Measurements from ENCODE around the gene CNTD1. TPM values are rescaled to one million over a fixed set of nuclear protein-coding genes. Genes with fewer than 3 reads are reported as not detected.

CNTD1 gene
- total RNA-seq, 2 donors from 2014 or later, result not detected

DNA sequence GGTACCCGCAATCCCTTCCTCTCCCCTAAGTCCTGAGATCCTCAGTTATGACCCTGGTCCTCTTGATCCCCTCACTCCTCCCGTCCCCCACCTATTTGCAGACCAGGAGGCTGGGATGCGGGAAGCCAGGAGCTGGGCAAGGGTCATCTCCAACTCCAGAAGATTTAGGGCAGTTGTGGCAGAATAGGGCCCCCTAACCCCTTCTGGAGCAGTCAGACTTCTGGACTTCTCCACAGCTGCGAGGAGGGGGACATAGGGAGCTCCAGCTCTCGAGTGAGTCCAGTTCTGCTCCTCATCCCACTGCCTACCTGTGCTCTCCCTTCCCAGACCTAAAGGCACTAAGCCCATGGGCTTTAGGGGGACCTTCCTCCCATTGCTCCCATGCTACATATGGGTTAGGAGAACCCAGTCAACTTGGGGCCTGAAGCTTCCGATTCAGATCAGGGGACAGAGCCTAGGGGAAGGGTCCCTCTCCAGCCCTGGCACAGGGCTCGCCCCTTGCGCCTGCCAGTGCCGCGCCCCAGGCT is 17.0 kb upstream of the CNTD1 start:
- Mint-ChIP-seq H3K36me3 (ENCODE audit: low read depth) (peaks cover 12% of the 10 kb centered on the region), H3K4me3 (peak overlapping the region; percentile 57), H3K27ac (no peak overlapping the region), H3K4me1 (peaks cover 19% of the 10 kb centered on the region), H3K9me3 (no peaks in the 10 kb centered on the region), H3K27me3 (ENCODE audit: insufficient read depth) (peaks cover 50% of the 10 kb centered on the region)
- Histone ChIP-seq H3K27me3 (ENCODE audit: control insufficient read depth, insufficient read depth, low read length, poor library complexity, severe bottlenecking) (peaks cover 38% of the 10 kb centered on the region), H3K36me3 (ENCODE audit: control insufficient read depth, insufficient read depth, low read length) (peaks cover 10% of the 10 kb centered on the region), H3K27ac (ENCODE audit: low read depth, low read length) (no peak overlapping the region), H3K9ac (ENCODE audit: extremely low read depth, low read length, poor library complexity, severe bottlenecking) (no peak overlapping the region), H3K4me3 (ENCODE audit: low read length) (peak overlapping the region; percentile 71), H3K9me3 (ENCODE audit: control insufficient read depth, low read length) (no peaks in the 10 kb centered on the region), H3K4me1 (ENCODE audit: control insufficient read depth, insufficient read depth, low read length) (no peaks in the 10 kb centered on the region)
- no peak for DNase-seq
- 86 to 89% methylated on average over 3 to 10 of the region's 10 CpGs for WGBS, 2 experiments (ENCODE audit: insufficient coverage in 1 of 2, insufficient read length in 1 of 2)
- TF ChIP-seq, protein P1, sequence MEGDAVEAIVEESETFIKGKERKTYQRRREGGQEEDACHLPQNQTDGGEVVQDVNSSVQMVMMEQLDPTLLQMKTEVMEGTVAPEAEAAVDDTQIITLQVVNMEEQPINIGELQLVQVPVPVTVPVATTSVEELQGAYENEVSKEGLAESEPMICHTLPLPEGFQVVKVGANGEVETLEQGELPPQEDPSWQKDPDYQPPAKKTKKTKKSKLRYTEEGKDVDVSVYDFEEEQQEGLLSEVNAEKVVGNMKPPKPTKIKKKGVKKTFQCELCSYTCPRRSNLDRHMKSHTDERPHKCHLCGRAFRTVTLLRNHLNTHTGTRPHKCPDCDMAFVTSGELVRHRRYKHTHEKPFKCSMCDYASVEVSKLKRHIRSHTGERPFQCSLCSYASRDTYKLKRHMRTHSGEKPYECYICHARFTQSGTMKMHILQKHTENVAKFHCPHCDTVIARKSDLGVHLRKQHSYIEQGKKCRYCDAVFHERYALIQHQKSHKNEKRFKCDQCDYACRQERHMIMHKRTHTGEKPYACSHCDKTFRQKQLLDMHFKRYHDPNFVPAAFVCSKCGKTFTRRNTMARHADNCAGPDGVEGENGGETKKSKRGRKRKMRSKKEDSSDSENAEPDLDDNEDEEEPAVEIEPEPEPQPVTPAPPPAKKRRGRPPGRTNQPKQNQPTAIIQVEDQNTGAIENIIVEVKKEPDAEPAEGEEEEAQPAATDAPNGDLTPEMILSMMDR (conservative IDR thresholded peaks at IDR 0.05), result no peak

DNA sequence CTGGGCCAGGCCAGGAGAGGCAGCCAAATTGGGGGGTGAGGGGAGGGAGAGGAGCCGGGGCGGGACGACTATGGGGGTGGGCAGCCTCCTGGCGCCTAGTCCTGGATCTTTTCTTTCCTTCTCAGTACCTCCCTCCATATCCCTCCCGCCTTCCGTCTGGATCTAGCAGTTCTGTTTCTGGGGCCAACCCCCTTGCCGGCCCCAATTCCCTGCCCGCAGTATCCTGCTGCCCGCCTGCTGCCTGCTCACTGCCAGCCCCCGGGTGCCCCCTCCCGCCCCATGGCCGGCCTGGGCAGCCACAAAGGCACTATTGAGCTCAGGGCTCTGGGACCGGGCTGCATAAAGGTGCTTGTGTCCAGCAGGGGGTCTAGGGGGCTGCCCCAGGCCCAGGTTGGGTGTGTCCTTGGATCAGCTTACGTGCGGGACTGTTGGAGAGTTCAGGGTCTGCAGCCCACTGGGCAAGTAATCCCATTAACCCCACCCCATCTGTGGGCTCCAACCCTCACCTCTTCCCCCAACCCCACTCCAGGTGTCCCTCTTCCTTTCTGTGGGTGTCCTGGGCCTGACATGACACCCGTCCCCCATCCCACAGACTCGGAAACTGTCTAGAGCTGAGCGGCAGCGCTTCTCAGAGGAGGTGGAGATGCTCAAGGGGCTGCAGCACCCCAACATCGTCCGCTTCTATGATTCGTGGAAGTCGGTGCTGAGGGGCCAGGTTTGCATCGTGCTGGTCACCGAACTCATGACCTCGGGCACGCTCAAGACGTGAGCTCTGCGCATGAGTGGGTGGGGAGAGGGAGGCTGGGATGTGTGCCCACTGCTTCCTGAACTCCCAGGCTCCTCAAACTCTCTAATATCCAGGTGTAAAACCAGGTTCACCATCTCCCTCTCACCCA is 16.2 kb upstream of the CNTD1 start:
- H3K27ac Mint-ChIP-seq, result no peak overlapping the region
- WGBS, 2 experiments (ENCODE audit: insufficient coverage in 1 of 2, insufficient read length in 1 of 2), result 89 to 90% methylated on average over 11 to 25 of the region's 29 CpGs
- no peak overlapping the region for H3K27ac ChIP-seq (ENCODE audit: low read depth, low read length)

DNA sequence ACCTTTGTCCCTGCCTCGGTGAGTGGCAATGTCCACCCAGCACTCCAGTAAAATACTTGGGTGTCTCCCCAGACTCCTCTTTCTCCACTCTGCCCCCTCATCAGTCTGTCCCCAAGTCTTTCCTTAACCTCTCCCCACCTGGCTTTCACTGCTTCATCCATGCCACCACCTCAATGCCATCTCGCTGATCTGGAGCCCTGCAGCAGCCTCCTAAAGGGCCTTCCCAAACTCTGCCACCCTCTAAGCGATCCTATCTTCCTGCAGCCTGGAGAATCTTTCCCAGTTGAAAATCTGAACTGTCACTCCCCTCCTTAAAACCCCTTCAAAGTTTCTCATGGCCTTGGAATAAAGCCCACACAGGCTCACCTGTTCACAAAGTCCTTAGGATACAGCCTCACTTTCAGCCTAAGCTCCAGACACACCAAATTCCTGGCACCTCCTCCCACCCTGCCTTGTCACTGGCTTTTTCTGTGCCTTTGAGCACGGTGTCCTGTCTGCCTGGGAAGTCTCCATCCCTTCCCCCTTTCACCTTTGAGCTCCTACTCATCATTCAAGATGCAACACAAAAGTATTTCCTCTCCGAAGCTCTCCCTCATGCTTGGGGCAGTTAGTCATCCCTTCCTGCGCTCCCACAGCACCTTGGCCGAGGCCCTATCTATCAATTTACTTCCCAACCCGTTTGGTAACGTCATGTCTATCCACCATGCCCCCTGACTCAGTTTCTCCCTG is 15.4 kb upstream of the CNTD1 start:
- H3K4me3 ChIP-seq (ENCODE audit: low read length), result no peak overlapping the region

More for the DNA sequence above, 16.2 kb upstream of the CNTD1 start:
- Histone ChIP-seq H3K4me1 (ENCODE audit: control insufficient read depth, insufficient read depth, low read length) (no peaks in the 10 kb centered on the region), H3K9ac (ENCODE audit: extremely low read depth, low read length, poor library complexity, severe bottlenecking) (no peak overlapping the region), H3K27me3 (ENCODE audit: control insufficient read depth, insufficient read depth, low read length, poor library complexity, severe bottlenecking) (peaks cover 38% of the 10 kb centered on the region), H3K4me3 (ENCODE audit: low read length) (no peak overlapping the region), H3K36me3 (ENCODE audit: control insufficient read depth, insufficient read depth, low read length) (peaks cover 9% of the 10 kb centered on the region), H3K9me3 (ENCODE audit: control insufficient read depth, low read length) (no peaks in the 10 kb centered on the region)
- Mint-ChIP-seq H3K9me3 (no peaks in the 10 kb centered on the region), H3K27me3 (ENCODE audit: insufficient read depth) (peaks cover 56% of the 10 kb centered on the region), H3K4me1 (peaks cover 19% of the 10 kb centered on the region), H3K36me3 (ENCODE audit: low read depth) (peaks cover 9% of the 10 kb centered on the region), H3K4me3 (no peak overlapping the region)
- TF ChIP-seq, protein P1 (conservative IDR thresholded peaks at IDR 0.05), result no peak
- DNase-seq, result no peak

More for the DNA sequence above, 15.4 kb upstream of the CNTD1 start:
- Mint-ChIP-seq H3K27ac (no peak overlapping the region), H3K4me1 (peaks cover 19% of the 10 kb centered on the region), H3K36me3 (ENCODE audit: low read depth) (peaks cover 3% of the 10 kb centered on the region), H3K9me3 (no peaks in the 10 kb centered on the region), H3K4me3 (no peak overlapping the region), H3K27me3 (ENCODE audit: insufficient read depth) (peaks cover 63% of the 10 kb centered on the region)
- no peaks in the 10 kb centered on the region for H3K4me1 ChIP-seq (ENCODE audit: control insufficient read depth, insufficient read depth, low read length)
- H3K27me3 ChIP-seq (ENCODE audit: control insufficient read depth, insufficient read depth, low read length, poor library complexity, severe bottlenecking), result peaks cover 38% of the 10 kb centered on the region
- no peak overlapping the region for H3K9ac ChIP-seq (ENCODE audit: extremely low read depth, low read length, poor library complexity, severe bottlenecking)
- no peaks in the 10 kb centered on the region for H3K9me3 ChIP-seq (ENCODE audit: control insufficient read depth, low read length)
- no peak overlapping the region for H3K27ac ChIP-seq (ENCODE audit: low read depth, low read length)
- peaks cover 3% of the 10 kb centered on the region for H3K36me3 ChIP-seq (ENCODE audit: control insufficient read depth, insufficient read depth, low read length)
- TF ChIP-seq, protein P1 (conservative IDR thresholded peaks at IDR 0.05), result no peak
- 57 to 67% methylated on average over 6 to 9 of the region's 9 CpGs for WGBS, 2 experiments (ENCODE audit: insufficient coverage in 1 of 2, insufficient read length in 1 of 2)
- peak; percentile 65 for DNase-seq
